Measurements from ENCODE around the gene RASGRF2. TPM values are rescaled to one million over a fixed set of nuclear protein-coding genes. Genes with fewer than 3 reads are reported as not detected.

The RASGRF2 gene
- total RNA-seq, result 0.09 and 0.12 TPM in 2 replicates

GRCh38 chr5:80959768-80960442 lies at the start of gene RASGRF2:
RASGRF2 (plus strand) TSS chr5:80960363; CDS start chr5:80960739, 376 bp downstream.

GRCh38 chr5:81233080-81233634 lies 273.0 kb downstream of the RASGRF2 start, which contains the start of gene CKMT2:
CKMT2 (plus strand) TSS chr5:81233322; CDS start chr5:81251133, 17,811 bp downstream.

